Measurements from ENCODE around the gene SLC34A2.

DNA sequence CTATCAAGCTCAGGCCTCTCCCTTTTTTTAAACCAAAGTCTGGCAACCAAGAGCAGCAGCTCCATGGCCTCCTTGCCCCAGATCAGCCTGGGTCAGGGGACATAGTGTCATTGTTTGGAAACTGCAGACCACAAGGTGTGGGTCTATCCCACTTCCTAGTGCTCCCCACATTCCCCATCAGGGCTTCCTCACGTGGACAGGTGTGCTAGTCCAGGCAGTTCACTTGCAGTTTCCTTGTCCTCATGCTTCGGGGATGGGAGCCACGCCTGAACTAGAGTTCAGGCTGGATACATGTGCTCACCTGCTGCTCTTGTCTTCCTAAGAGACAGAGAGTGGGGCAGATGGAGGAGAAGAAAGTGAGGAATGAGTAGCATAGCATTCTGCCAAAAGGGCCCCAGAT lies 21.5 kb downstream of the SLC34A2 start:
- TF ChIP-seq CTCF (conservative IDR thresholded peaks at IDR 0.05; ENCODE audit: low read depth, low read length) (no peak), EZH2phosphoT487 (IDR thresholded peaks at IDR 0.05; ENCODE audit: borderline replicate concordance, low read length) (no peak), EZH2 (IDR thresholded peaks at IDR 0.05; ENCODE audit: low read length, unreplicated experiment) (no peak)

Data from PC-3 (cell line).